Measurements from ENCODE around the gene SPACA7. TPM values are rescaled to one million over a fixed set of nuclear protein-coding genes. Genes with fewer than 3 reads are reported as not detected.
"Not testable (repeated sequence)": the region's sequence is repeated elsewhere in the genome, so short reads cannot be mapped to it uniquely, and the experiment has no call there.

The SPACA7 gene
- total RNA-seq, 1 donor: not detected

DNA sequence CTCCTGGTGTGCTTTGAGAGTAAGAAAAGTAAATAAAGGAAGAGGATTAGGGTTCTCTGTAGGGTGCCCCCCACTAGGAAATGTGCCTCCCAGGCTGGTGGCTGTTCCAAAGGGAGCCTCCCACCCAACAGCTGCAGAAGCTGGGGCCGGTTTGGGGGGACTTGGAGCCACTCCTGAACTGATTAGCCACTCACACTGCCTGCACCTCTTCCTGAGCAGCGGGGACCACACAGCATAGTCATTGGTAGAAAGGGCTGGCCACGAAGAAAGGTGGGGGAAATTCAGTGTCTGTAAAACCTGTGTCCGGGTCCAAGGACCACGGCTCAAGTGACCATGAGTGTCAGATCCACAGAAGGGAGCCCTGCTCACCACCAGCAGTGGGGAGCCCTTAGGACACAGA lies 55.6 kb downstream of the SPACA7 start:
- Histone ChIP-seq H3K9me3 (ENCODE audit: low read depth, low read length) (peaks cover 8% of the 10 kb centered on the region), H3K27me3 (ENCODE audit: insufficient read depth, low read length) (no peaks in the 10 kb centered on the region), H3K4me3 (ENCODE audit: low read length) (no peak overlapping the region), H3K4me1 (ENCODE audit: insufficient read depth, low read length) (no peaks in the 10 kb centered on the region)

DNA sequence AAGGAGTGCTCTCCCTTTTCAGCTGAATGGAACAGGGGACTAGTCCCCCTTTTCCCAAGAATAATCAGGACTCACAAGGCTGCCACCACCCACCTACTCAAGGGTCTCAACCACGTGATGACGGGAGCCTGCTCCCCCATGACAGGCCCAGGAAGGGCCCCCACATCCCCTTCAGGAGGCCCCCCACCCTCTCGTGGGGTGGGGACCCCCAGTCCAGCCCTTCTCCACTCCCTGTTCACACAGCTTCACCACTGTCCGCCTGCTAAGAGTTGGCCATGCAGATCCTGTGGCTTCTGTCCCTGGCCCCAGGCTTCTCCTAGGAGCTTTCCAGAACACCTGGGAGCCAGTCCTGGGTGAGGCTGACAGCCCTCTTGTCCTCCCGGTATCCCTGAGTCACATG lies 56.6 kb downstream of the SPACA7 start:
- H3K4me3 ChIP-seq (ENCODE audit: low read length); H3K4me1 ChIP-seq (ENCODE audit: insufficient read depth, low read length); H3K27me3 ChIP-seq (ENCODE audit: insufficient read depth, low read length); H3K9me3 ChIP-seq (ENCODE audit: low read depth, low read length): not testable (repeated sequence)

DNA sequence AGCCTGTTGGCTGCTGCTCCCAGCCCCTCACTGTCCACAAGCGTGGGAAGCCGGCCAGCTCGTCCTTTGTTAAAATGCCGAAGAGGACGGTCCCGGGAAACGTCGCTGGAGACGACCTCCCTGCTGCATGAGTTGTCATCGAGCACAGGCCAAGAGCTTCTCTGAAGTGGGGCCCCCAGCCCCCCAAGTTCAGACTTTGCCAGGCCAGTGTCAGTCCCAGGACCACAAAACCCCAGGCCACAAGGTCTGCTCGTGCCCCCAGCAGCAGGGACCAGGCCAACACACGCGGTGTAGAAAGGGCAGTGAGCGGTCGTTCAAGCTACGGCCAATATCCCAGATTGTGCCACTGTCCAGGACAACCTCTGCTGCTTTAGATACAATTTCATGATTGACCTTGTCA lies 57.4 kb downstream of the SPACA7 start:
- H3K9me3 ChIP-seq (ENCODE audit: low read depth, low read length): peaks cover 14% of the 10 kb centered on the region
- not testable (repeated sequence) for H3K4me1 ChIP-seq (ENCODE audit: insufficient read depth, low read length); H3K4me3 ChIP-seq (ENCODE audit: low read length); H3K27me3 ChIP-seq (ENCODE audit: insufficient read depth, low read length)

DNA sequence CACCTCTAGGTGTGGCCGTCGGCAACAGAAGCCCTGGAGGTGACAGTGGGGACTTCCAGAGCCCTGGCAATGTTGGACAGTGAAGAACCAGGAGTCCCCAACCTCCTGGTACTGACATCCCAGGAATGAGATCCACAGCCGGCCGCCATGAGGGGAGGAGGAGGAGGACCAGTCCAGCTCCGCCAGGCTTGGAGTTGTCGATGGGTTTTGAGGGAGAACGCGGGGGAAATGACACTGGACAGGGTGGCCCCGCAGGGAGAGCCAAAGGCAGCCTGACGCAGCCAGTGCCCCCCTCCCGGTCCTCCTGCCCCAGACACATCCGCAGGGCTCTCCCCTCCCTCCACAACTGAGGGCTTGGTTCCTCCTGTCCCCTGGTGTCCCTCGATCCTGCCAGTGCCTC lies 57.9 kb downstream of the SPACA7 start:
- no peak overlapping the region for H3K4me3 ChIP-seq (ENCODE audit: low read length)
- H3K4me1 ChIP-seq (ENCODE audit: insufficient read depth, low read length): no peaks in the 10 kb centered on the region
- peaks cover 9% of the 10 kb centered on the region for H3K9me3 ChIP-seq (ENCODE audit: low read depth, low read length)
- no peaks in the 10 kb centered on the region for H3K27me3 ChIP-seq (ENCODE audit: insufficient read depth, low read length)

DNA sequence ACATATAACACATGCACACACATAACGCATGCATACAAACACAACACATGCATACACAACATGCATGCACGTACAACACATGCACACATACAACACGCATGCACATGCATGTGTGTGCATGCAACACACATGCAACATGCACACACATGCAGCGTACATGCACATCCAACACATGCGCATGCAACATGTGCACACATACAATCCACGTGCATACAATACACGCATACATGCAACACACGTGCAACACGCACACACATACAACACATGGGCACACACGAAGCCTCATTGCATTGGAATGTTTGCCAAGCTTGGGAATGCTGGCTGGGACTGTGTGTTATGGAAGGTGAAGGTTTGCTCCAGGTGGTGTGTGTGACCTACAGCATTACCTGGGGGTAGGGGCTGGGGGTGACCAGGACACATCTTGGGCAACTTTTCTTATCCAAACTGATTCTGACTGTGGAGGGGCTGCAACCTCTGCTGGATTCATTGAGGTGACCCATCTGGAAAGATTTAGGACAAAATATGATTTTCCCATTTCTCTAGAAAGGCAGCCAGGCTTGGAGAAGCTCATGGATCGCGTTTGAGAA lies 58.9 kb downstream of the SPACA7 start:
- peaks cover 7% of the 10 kb centered on the region for H3K9me3 ChIP-seq (ENCODE audit: low read depth, low read length)
- no peak overlapping the region for H3K4me3 ChIP-seq (ENCODE audit: low read length)
- H3K27me3 ChIP-seq (ENCODE audit: insufficient read depth, low read length): no peaks in the 10 kb centered on the region
- H3K4me1 ChIP-seq (ENCODE audit: insufficient read depth, low read length): no peaks in the 10 kb centered on the region

DNA sequence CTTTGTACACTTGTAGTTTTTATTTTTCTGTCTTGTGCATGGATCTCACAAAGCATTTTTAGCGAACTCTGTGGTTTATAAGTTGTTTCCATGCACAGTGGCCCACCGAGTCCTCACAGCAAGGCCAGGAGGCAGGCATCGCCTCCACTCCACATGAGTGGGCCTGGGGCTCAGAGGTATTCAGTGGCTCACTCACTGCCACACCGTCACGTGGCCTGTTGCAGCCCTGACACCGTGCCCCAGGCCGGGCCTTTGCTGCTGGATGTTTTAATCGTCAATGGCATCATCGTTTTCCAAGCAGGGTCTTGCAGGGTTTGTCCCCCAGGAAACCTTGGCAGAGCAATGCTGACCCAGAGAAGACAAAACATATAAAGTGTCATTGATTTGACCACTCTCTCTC lies 59.8 kb downstream of the SPACA7 start:
- no peaks in the 10 kb centered on the region for H3K27me3 ChIP-seq (ENCODE audit: insufficient read depth, low read length)
- H3K4me1 ChIP-seq (ENCODE audit: insufficient read depth, low read length): no peaks in the 10 kb centered on the region
- H3K9me3 ChIP-seq (ENCODE audit: low read depth, low read length): peaks cover 7% of the 10 kb centered on the region

DNA sequence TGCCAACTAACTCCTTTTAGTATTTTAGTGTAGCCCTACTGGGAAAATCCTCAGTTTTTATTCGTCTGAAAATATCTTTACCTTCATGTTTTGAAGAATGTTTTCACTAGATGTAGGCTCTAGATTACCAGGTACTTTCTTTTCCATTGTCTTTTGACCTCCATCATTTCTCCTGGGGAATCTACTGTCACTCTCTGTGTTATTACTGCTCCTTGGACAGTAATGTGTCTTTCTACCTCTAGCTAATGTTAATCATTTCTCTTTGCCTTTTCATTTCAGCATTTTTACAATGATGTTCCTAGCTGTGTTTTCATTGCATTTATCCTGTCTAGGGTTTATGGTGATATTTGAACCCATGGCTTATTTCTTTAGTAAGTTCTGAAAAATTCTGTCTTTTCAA lies 61.9 kb downstream of the SPACA7 start:
- H3K27me3 ChIP-seq (ENCODE audit: insufficient read depth, low read length): no peaks in the 10 kb centered on the region
- H3K4me3 ChIP-seq (ENCODE audit: low read length): no peak overlapping the region
- no peaks in the 10 kb centered on the region for H3K4me1 ChIP-seq (ENCODE audit: insufficient read depth, low read length)
- H3K9me3 ChIP-seq (ENCODE audit: low read depth, low read length): peaks cover 7% of the 10 kb centered on the region

More for the DNA sequence above, 59.8 kb downstream of the SPACA7 start:
- H3K4me3 ChIP-seq (ENCODE audit: low read length): no peak overlapping the region

DNA sequence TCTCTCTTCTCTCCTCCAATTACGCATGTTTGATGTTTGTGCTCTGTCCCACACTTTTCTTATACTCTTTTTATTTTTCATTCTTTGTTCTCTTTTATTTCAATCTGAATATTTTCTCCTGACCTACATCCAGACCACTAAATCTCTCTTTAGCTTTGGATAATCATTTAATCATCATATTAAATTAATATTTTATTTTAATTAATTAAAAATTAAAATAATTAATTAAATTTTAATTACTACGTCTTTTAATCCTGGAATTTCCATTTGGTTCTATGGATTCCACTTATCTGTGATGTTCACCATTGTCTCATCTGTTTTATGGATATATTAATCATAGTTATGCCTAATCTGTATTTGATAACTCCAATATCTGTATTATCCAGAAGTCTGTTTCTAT lies 62.4 kb downstream of the SPACA7 start:
- Histone ChIP-seq H3K4me1 (ENCODE audit: insufficient read depth, low read length) (no peaks in the 10 kb centered on the region), H3K4me3 (ENCODE audit: low read length) (no peak overlapping the region), H3K27me3 (ENCODE audit: insufficient read depth, low read length) (peaks cover 1% of the 10 kb centered on the region), H3K9me3 (ENCODE audit: low read depth, low read length) (peaks cover 7% of the 10 kb centered on the region)

DNA sequence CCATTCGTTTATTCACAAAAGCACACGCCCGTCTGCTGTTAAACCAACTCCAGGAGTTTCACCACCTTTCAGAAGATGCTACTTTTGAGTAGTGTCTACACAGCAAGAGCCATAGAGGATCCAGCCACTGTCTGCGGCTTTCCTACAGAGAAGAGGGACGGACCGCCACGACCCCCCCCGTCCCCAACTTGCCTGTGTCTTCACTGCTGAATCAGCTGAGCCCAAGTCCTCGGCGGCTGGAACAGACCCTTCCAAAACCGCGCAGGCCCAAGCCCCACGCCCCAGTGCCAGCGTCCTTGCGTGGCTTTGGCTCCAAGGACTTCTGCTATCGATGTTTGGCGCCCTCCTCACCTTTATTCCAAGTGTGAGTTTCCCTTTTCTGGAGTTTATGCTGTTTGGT lies 65.1 kb downstream of the SPACA7 start:
- Histone ChIP-seq H3K4me3 (ENCODE audit: low read length) (no peak overlapping the region), H3K4me1 (ENCODE audit: insufficient read depth, low read length) (no peaks in the 10 kb centered on the region), H3K27me3 (ENCODE audit: insufficient read depth, low read length) (peaks cover 3% of the 10 kb centered on the region), H3K9me3 (ENCODE audit: low read depth, low read length) (peaks cover 7% of the 10 kb centered on the region)

DNA sequence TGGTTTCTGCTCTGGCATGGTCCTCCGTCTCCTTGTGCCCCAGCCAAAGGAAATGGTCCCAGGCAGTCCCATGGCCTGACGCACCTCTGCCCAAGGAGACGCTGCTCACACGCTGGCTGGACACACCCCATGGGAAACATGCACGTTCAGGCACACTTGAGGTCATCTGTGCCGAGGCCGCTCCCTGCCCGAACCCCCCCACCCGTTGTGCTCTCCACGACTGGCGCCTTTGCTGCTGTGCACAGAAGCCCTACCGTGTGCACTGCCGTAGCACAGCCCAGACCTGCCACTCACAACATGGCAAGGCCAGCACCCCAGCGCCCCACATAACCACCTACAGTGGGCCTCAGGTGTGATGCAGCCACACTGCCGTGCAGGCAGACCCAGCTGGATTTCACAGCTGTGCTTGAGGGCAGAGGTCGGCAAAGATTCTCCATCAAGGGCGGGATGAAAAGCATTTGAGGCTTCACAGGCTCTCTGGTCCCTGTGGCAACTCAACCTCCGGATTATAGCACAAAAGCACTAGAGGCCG lies 65.7 kb downstream of the SPACA7 start:
- Histone ChIP-seq H3K4me3 (ENCODE audit: low read length) (no peak overlapping the region), H3K27me3 (ENCODE audit: insufficient read depth, low read length) (peaks cover 3% of the 10 kb centered on the region), H3K4me1 (ENCODE audit: insufficient read depth, low read length) (no peaks in the 10 kb centered on the region), H3K9me3 (ENCODE audit: low read depth, low read length) (peaks cover 7% of the 10 kb centered on the region)

DNA sequence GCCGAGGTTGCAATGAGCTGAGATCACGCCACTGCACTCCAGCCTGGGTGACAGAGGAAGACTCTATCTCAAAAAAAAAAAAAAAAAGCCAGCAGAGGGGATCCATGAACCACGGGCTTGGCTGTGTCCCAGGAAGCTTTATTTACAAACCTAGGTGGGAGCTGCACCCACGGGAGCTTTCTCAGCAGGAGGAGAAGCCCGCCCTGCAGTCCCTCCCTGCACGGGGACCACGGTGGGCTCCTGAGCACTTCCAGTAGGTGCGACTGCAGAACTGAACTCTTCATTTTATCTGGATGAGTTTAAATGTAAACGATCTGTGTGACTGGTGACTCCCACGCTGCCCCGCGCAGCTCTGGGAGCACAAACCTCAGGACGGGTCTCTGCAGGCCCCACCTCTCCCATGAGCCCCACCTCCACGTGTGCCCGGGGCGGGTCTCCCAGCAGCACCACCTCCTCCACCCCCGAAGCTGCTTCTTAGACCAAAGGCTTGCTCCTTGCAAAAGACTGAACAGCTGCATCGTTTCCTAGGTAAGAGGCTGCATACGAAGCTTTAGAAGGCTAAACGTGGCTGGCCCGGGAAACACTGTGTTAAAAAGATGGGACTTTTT lies 66.4 kb downstream of the SPACA7 start:
- Histone ChIP-seq H3K4me3 (ENCODE audit: low read length) (no peak overlapping the region), H3K27me3 (ENCODE audit: insufficient read depth, low read length) (peaks cover 3% of the 10 kb centered on the region), H3K9me3 (ENCODE audit: low read depth, low read length) (peaks cover 7% of the 10 kb centered on the region), H3K4me1 (ENCODE audit: insufficient read depth, low read length) (no peaks in the 10 kb centered on the region)

DNA sequence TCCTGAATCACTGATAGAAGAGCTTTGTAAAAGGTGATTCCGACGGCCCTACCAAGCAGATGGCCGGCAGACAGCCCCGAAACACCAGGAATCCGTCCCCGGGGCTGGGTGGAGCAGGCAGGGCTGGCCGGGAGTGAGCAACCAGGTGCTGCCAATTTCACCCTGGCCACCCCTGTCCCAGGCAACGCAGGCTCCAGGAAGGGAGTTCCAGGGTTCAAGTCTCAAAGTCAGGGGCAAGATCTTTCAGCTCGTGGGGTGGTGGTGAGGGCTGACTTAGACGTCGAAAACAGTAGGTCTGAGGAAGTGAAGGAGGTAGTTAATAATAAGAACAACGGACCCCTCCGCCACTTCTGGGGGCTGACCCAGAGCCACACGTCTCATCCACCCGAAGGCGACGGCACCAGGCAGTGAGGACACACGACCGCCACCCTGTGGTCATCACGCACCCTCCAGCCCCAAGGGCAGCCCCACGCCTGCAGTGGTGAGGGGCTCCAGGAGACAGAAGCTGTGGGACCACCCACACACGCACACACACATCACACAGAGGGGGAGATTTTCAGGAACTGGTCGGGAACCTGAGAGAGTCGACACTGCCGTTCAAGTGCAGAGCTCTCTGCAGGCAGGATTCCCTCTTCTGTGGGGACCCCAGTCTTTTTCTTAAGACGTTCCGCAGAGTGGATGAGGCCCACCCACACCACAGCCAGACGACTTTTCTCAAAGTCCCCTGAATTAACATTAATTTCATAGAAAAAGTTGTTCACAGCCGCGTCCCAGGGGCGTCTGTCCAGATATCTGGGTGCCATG lies 67.2 kb downstream of the SPACA7 start:
- no peak overlapping the region for H3K4me3 ChIP-seq (ENCODE audit: low read length)
- peaks cover 3% of the 10 kb centered on the region for H3K27me3 ChIP-seq (ENCODE audit: insufficient read depth, low read length)
- no peaks in the 10 kb centered on the region for H3K9me3 ChIP-seq (ENCODE audit: low read depth, low read length)
- no peaks in the 10 kb centered on the region for H3K4me1 ChIP-seq (ENCODE audit: insufficient read depth, low read length)

DNA sequence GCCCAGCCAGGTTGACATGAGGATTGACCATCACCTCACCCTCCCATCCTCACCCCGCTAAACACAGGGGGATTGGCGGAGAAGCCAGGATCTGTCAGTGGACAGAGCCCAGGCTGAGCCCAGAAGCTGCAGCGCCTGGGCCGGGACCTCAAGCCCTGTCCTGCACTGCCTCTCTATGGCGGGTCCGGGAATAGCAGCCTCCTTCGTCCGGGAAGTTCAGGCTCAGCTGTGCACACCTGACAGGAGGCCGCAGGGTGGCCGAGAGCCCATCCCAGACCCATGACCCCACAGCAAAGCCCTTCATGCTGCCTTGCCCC lies 67.8 kb downstream of the SPACA7 start:
- H3K4me3 ChIP-seq (ENCODE audit: low read length): no peak overlapping the region
- H3K4me1 ChIP-seq (ENCODE audit: insufficient read depth, low read length): no peaks in the 10 kb centered on the region
- H3K27me3 ChIP-seq (ENCODE audit: insufficient read depth, low read length): peaks cover 3% of the 10 kb centered on the region
- no peaks in the 10 kb centered on the region for H3K9me3 ChIP-seq (ENCODE audit: low read depth, low read length)

DNA sequence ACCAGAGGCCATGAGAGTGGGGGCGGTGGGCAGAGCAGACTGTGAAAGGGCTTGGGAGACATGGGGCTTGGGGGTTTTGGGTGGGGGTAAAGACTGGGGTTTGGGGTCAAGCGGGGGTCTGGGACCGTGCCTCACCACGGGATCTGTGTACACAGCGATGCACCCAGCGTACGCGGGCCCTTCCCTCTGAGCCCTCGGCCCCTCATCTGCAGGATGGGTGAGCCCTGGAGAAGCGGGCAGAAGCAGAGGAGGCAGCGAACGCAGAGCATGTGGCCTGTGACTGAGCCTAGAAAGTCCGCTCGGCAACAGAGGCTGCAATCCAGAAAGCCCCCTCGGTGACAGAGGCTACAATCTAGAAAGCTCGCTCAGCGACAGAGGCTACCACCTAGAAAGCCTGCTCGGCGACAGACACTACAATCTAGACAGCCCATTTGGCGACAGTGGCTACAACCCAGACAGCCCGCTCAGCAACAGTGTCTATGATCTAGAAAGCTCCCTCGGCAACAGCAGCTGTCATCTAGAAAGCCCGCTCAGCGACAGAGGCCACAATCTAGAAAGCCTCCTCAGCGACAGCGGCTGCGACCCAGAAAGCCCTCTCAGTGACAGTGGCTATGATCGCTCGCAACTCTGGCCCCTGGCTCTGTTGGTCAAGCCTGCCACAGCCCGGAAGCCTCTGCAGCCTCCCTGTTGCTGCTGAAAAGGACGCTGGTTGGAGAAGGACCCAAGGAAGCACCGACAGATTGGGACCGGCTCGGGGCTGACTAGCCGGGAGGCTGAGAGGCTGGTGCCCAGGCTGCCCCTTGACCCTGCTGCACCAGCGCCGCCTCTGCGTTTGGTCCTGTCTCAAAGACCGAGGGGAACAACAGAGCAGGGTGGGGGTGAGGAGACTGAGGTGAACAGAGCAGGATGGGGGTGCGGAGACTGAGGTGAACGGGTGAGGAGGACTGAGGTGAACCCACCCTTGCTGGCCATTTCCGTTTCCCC lies 68.6 kb downstream of the SPACA7 start:
- Histone ChIP-seq H3K9me3 (ENCODE audit: low read depth, low read length) (no peaks in the 10 kb centered on the region), H3K4me1 (ENCODE audit: insufficient read depth, low read length) (no peaks in the 10 kb centered on the region), H3K4me3 (ENCODE audit: low read length) (no peak overlapping the region), H3K27me3 (ENCODE audit: insufficient read depth, low read length) (peaks cover 3% of the 10 kb centered on the region)
